Lower lobe of right lung (tissue), 2 donors: ENCODE measurements around the gene CRTC2. TPM values are rescaled to one million over a fixed set of nuclear protein-coding genes. Genes with fewer than 3 reads are reported as not detected.
"Not testable (repeated sequence)": the region's sequence is repeated elsewhere in the genome, so short reads cannot be mapped to it uniquely, and the experiment has no call there.

Experiments used
- ATAC-seq, 2 donors: fragments of 200-7000 bp; cut with Tn5 transposase; one replicate each; pipeline ENCODE4 v1.9.1; 2020 to 2022; ENCODE audit warnings: mild to moderate bottlenecking in 2 of 2, moderate library complexity in 2 of 2
- DNase-seq: peaks from one replicate; pipeline ENCODE4 v3.0.0-alpha.2; 2020
- H3K27ac ChIP-seq: fragments of 200-600 bp; one replicate; pipeline ENCODE4 v1.8.0; 2022
- H3K27me3 ChIP-seq: fragments of 200-600 bp; one replicate; pipeline ENCODE4 v1.8.0; 2022; ENCODE audit warnings: low read depth
- H3K36me3 ChIP-seq: fragments of 200-600 bp; one replicate; pipeline ENCODE4 v1.8.0; 2022; ENCODE audit warnings: mild to moderate bottlenecking
- H3K4me1 ChIP-seq: fragments of 200-600 bp; one replicate; pipeline ENCODE4 v1.8.0; 2022
- H3K4me3 ChIP-seq: fragments of 200-600 bp; one replicate; pipeline ENCODE4 v1.8.0; 2022; ENCODE audit warnings: mild to moderate bottlenecking
- H3K9me3 ChIP-seq: fragments of 200-600 bp; one replicate; pipeline ENCODE4 v1.8.0; 2022
- intact Hi-C: fragments of 100-400 bp; cut with DNase I; formaldehyde crosslinking; loops from one replicate; pipeline ENCODE4 v1.11.0; 2022
- total RNA-seq: library from RNA; stranded (reverse); fragmentation: NEBNext Ultra II Directional; extraction: Animal tissue kit (Norgen Biotek cat#: 25700); gene quantifications from one replicate; pipeline ENCODE4 v1.2.1, GENCODE V29; 2021
- TF ChIP-seq, protein P1 (sequence below): fragments of 200-600 bp; IDR thresholded peaks from one replicate; pipeline ENCODE4 v1.8.0; 2022; ENCODE audit warnings: antibody characterized with exemption, mild to moderate bottlenecking
- donor health status: DM: no; HTN: yes; CAD: no; lungs with severe emphysema.

CRTC2 gene
- total RNA-seq, 1 donor from 2014 or later = 55.8 TPM

DNA sequence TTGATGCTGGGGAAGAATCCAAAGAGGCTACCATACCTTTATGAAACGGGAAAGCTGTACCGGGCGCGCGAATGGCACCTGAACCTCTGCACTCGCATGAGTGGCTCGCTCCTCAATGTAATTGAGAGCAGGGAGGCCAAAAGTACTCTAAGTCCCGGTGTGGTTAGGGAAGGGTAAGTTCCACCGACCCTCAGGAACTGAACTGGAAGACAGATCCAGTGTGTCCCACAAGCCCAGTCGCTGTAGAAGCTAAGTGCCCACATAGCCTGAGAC lies 36.7 kb downstream of the CRTC2 start:
- intact Hi-C loops = no loop called here
- Histone ChIP-seq H3K4me1 (peaks cover 46% of the 10 kb centered on the region), H3K27me3 (no peaks in the 10 kb centered on the region), H3K36me3 (peaks cover 11% of the 10 kb centered on the region), H3K27ac (peak overlapping the region; percentile 83), H3K4me3 (peak overlapping the region; percentile 78), H3K9me3 (no peaks in the 10 kb centered on the region)
- no peak for ATAC-seq
- DNase-seq = no peak
- TF ChIP-seq, protein P1, sequence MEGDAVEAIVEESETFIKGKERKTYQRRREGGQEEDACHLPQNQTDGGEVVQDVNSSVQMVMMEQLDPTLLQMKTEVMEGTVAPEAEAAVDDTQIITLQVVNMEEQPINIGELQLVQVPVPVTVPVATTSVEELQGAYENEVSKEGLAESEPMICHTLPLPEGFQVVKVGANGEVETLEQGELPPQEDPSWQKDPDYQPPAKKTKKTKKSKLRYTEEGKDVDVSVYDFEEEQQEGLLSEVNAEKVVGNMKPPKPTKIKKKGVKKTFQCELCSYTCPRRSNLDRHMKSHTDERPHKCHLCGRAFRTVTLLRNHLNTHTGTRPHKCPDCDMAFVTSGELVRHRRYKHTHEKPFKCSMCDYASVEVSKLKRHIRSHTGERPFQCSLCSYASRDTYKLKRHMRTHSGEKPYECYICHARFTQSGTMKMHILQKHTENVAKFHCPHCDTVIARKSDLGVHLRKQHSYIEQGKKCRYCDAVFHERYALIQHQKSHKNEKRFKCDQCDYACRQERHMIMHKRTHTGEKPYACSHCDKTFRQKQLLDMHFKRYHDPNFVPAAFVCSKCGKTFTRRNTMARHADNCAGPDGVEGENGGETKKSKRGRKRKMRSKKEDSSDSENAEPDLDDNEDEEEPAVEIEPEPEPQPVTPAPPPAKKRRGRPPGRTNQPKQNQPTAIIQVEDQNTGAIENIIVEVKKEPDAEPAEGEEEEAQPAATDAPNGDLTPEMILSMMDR = no peak

DNA sequence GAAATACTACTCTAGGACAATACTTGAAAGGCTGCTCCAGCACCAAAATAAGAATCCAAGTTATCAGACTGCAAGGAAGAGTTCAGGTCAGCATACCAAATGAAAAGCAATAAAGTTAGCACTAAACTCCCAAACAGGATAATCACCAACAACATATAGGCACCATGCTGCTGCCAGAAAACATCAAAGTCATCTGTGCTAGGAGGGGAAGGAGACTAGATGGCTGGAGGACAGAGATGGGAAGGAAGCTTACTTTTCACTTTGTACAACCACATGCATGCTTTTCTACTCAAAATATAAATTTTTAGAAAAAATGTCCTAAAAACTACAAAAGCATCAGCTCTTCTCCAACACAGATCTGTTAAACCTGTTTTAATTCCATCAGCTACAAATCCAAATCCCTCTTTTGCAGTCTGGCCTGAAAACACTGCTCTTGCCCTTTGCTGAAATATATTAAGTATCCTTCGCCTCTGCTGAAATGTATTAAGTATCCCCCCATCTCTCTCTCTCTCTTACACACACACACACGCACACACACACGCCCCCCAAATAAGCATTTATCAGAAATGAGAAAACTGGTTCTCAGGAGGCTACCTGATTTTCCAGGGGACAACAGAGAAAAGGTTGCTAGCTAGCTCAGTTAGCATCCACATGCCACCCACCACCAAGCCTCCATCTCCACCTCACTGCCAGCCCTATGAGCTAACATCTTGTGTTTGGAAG lies 37.2 kb downstream of the CRTC2 start:
- DNase-seq = no peak
- peak overlapping the region; percentile 46 for H3K27ac ChIP-seq
- TF ChIP-seq, protein P1 = no peak
- H3K36me3 ChIP-seq = peaks cover 14% of the 10 kb centered on the region
- intact Hi-C loops = no loop called here
- peak overlapping the region; percentile 78 for H3K4me3 ChIP-seq
- no peak for ATAC-seq
- no peaks in the 10 kb centered on the region for H3K27me3 ChIP-seq
- H3K9me3 ChIP-seq = no peaks in the 10 kb centered on the region
- H3K4me1 ChIP-seq = peaks cover 46% of the 10 kb centered on the region

DNA sequence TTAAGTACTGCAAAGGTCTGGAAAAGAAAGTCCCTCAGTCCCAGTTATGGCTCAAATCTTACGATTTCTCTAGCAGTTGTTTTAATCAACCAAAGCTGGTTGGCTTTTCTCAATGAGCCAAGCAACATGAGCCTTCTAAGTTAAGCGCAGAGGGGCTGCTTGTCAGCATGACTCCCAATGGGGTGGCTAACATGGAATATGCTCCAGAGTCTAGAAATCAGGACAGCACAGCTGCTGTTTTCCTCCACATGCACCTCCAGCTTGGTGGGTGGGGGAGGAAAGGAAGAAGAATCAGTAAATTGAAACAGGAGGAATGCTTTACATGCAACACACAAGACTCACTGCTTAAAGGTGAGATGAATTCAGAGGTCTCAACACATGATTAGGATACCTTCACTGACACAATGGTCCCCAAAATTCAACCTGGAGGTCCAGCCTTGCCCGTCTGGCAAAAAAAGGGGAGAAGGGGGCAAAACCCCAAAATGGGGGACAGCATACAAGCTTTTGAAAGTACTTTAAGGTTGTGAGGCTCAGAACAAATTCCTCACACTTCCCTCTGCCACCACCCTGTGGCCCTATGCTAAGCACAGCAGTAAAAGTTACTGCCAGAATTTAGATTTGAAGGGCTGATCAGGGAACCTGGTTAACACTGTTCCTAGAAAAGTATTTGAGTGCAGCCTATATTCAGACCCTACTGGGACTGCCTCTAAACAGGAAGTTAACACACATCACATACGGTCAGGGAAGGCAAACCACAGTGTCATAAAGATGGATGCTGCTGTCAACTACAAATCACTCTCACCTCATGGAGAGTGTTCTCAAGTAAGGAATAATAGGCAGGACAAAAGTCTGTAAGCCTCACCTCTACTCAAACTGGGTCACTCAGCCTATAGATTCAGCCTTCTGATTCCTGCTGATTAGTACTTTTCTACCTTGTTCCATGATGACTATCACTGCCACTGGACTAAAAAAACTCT lies 38.2 kb downstream of the CRTC2 start:
- no peak for ATAC-seq
- intact Hi-C loops = no loop called here
- no peaks in the 10 kb centered on the region for H3K9me3 ChIP-seq
- H3K4me1 ChIP-seq = peaks cover 46% of the 10 kb centered on the region
- TF ChIP-seq, protein P1 = no peak
- no peak overlapping the region for H3K4me3 ChIP-seq
- H3K27me3 ChIP-seq = no peaks in the 10 kb centered on the region
- peaks cover 21% of the 10 kb centered on the region for H3K36me3 ChIP-seq
- peak overlapping the region; percentile 46 for H3K27ac ChIP-seq
- DNase-seq = no peak

DNA sequence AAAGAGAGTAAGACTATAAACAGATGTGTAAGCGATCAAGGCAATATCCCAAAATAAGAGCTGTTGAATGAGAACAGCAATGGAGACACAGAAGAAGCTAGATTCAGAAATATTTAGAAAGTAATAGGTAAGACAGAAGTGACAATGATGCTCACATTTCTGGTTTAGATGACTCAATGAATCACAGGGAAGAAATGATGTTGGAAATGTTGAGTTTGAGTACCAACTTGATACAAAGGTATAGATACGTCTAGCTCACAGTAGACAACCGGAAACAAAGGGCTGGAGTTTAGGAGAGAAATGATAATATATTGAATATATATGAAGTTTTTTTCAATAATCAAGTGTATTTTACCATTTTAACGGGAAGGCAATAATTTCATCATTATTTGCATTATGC lies 42.1 kb downstream of the CRTC2 start:
- no peaks in the 10 kb centered on the region for H3K9me3 ChIP-seq

DNA sequence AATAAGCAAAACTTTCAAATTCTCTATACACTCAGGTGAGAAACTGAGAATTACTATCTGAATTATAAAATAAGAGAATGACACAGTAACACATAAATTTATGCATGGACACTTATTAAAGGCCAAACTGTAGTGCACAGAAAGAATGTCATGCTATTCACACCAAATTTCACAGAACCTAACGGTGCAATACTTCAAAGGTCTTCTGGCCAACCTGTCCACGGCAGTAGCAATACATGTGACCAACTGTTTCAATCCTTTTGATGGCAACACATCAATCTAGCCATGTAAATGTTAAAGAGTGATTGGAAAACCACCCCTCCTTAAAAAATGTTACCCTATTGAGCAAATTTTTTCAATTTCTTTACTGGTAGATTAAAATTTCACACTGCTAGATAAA lies 46.1 kb downstream of the CRTC2 start:
- no peak for DNase-seq
- H3K4me1 ChIP-seq = no peaks in the 10 kb centered on the region
- TF ChIP-seq, protein P1 = no peak
- intact Hi-C loops = no loop called here
- no peaks in the 10 kb centered on the region for H3K27me3 ChIP-seq
- no peak for ATAC-seq
- H3K27ac ChIP-seq = no peak overlapping the region
- H3K9me3 ChIP-seq = no peaks in the 10 kb centered on the region
- H3K4me3 ChIP-seq = no peak overlapping the region
- H3K36me3 ChIP-seq = peaks cover 24% of the 10 kb centered on the region

More for the DNA sequence above, 42.1 kb downstream of the CRTC2 start:
- Histone ChIP-seq H3K36me3 (peaks cover 26% of the 10 kb centered on the region), H3K27me3 (no peaks in the 10 kb centered on the region), H3K4me3 (no peak overlapping the region), H3K27ac (no peak overlapping the region), H3K4me1 (peaks cover 32% of the 10 kb centered on the region)
- DNase-seq (no peak), ATAC-seq (no peak)
- TF ChIP-seq, protein P1 = no peak
- intact Hi-C loops = no loop called here

DNA sequence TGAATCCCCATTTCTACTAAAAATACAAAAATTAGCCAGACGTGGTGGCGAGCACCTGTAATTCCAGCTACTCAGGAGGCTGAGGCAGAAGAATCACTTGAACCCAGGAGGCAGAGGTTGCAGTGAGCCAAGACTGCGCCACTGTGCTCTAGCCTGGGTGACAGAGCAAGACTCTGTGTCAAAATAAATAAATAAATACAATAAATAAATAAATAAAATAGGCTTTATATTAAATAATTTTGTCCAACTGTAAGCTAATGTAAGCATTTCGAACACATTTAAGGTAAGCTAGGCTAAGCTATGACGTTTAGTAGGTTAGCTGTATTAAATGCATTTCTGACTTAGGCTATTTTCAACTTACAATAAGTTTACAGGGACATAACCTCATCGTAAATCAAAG lies 47.9 kb downstream of the CRTC2 start:
- DNase-seq, H3K9me3 ChIP-seq, ATAC-seq, H3K4me3 ChIP-seq, H3K27me3 ChIP-seq, H3K4me1 ChIP-seq, intact Hi-C loops, H3K27ac ChIP-seq: not testable (repeated sequence)
- H3K36me3 ChIP-seq = peaks cover 14% of the 10 kb centered on the region
